ENCODE measurements around the gene PRKAR2B.

Gene PRKAR2B

DNA sequence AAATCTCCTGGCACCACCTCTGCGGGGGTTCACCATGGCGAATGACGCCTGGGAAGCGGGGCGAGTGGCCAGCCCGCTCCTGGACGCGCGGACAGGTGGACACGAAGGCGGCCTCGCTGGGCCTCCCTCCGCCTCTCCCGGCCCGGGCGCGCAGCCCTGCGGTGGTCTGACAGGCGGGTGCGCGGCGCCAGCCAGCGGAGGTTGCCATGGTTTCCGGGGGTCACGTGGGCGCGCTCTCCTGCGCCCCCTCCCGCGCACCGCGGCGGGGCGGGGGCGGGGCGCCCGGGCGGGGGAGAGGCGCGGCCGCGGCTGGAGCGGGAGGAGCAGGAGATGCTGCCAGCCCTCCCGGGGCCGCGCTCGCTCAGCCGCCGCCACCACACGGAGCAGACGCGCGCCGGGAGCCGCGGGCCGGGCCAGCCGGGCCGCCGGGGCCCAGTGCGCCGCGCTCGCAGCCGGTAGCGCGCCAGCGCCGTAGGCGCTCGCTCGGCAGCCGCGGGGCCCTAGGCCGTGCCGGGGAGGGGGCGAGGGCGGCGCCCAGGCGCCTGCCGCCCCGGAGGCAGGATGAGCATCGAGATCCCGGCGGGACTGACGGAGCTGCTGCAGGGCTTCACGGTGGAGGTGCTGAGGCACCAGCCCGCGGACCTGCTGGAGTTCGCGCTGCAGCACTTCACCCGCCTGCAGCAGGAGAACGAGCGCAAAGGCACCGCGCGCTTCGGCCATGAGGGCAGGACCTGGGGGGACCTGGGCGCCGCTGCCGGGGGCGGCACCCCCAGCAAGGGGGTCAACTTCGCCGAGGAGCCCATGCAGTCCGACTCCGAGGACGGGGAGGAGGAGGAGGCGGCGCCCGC lies at the start of gene PRKAR2B:
PRKAR2B (plus strand) TSS at position 359 of the 848 bp plus-strand sequence; CDS start at position 562, 203 bp downstream.
- H3K9me3 Mint-ChIP-seq = no peaks in the 10 kb centered on the region
- H3K4me3 Mint-ChIP-seq = peak within 1 kb of the TSS; percentile 81
- CTCF ChIA-PET = no interaction called here
- H3K27me3 Mint-ChIP-seq = peaks cover 29% of the 10 kb centered on the region
- peaks cover 13% of the 10 kb centered on the region for H3K4me1 Mint-ChIP-seq
- peak; percentile 78 for DNase-seq
- no peak within 1 kb of the TSS for H3K27ac Mint-ChIP-seq
- H3K36me3 Mint-ChIP-seq = no peaks in the 10 kb centered on the region

DNA sequence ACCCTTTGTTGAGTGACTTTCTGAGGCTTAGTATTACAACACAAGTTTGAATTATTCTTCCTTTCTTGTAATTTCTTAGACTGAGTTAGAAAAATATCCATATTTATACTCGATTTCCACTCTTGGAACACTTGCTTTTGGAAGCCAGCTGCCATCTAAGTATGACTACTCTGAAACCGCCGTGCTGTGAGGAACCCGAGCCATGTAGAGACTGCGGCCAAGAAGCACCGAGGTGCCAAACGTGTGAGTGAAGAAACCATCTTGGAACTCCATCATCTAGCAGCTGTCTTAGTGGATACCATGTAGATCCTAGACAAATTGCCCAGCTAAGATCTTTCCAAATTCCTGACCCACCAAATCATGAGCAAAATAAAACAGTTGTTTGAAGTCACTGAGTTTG lies 49.7 kb upstream of the PRKAR2B start:
- no peak overlapping the region for H3K4me3 Mint-ChIP-seq
- no peak for DNase-seq
- no peaks in the 10 kb centered on the region for H3K36me3 Mint-ChIP-seq
- H3K27ac Mint-ChIP-seq = no peak overlapping the region
- CTCF ChIA-PET = no interaction called here
- peaks cover 17% of the 10 kb centered on the region for H3K27me3 Mint-ChIP-seq
- no peaks in the 10 kb centered on the region for H3K9me3 Mint-ChIP-seq
- no peaks in the 10 kb centered on the region for H3K4me1 Mint-ChIP-seq

GRCh38 chr7:106997487-106998271 lies 46.8 kb upstream of the PRKAR2B start:
- no peak overlapping the region for H3K4me3 Mint-ChIP-seq
- no peaks in the 10 kb centered on the region for H3K9me3 Mint-ChIP-seq
- no peaks in the 10 kb centered on the region for H3K4me1 Mint-ChIP-seq

DNA sequence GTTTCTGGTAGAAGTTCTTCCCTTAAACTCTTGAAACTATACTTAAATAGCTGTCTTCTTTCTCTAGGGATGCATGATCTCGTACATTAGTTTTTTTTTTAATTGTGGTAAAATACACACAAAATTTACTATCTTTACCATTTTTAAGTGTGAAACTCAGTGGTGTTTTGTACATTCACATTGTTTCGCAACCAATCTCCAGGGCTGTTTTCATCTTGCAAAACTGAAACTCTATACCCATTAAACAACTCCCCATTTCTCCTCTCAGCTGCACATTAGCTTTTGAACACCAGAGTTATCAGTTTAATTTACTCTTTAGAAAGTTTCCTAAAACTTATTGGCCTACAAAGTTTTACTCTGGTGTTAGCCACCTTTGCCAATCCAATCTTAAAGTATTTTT lies 45.5 kb upstream of the PRKAR2B start:
- Mint-ChIP-seq H3K4me3 (no peak overlapping the region), H3K36me3 (no peaks in the 10 kb centered on the region), H3K27me3 (peaks cover 16% of the 10 kb centered on the region), H3K4me1 (no peaks in the 10 kb centered on the region), H3K9me3 (no peaks in the 10 kb centered on the region), H3K27ac (no peak overlapping the region)
- DNase-seq = no peak
- CTCF ChIA-PET = no interaction called here

More at GRCh38 chr7:106997487-106998271, 46.8 kb upstream of the PRKAR2B start:
- DNase-seq = no peak
- no peak overlapping the region for H3K27ac Mint-ChIP-seq
- peaks cover 21% of the 10 kb centered on the region for H3K27me3 Mint-ChIP-seq
- no peaks in the 10 kb centered on the region for H3K36me3 Mint-ChIP-seq
- CTCF ChIA-PET = no interaction called here

DNA sequence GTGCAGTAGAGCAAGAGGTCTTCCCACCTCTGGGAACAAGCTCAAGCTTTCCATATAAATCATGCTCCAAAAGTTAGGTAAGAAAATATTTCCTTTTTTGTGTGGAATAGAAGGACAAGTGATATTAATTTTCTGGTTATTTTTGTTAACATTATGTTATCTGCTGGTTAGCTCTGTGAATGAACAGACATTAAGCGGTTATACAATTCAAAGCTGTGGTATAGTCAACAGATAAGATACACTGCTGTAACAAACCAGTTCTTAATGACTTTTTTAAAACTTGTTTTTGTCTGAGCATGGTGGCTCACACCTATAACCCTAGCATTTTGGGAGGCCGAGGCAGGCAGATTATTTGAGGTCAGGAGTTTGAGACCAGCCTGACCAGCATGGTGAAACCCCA lies 43.0 kb upstream of the PRKAR2B start:
- CTCF ChIA-PET = no interaction called here
- Mint-ChIP-seq H3K4me1 (no peaks in the 10 kb centered on the region), H3K36me3 (no peaks in the 10 kb centered on the region)

GRCh38 chr7:107002126-107002525 lies 42.4 kb upstream of the PRKAR2B start:
- no peaks in the 10 kb centered on the region for H3K9me3 Mint-ChIP-seq
- no peak for DNase-seq
- H3K4me3 Mint-ChIP-seq = no peak overlapping the region
- peaks cover 9% of the 10 kb centered on the region for H3K27me3 Mint-ChIP-seq
- no peaks in the 10 kb centered on the region for H3K4me1 Mint-ChIP-seq
- H3K36me3 Mint-ChIP-seq = no peaks in the 10 kb centered on the region
- CTCF ChIA-PET = no interaction called here
- H3K27ac Mint-ChIP-seq = no peak overlapping the region

More for the DNA sequence above, 43.0 kb upstream of the PRKAR2B start:
- Mint-ChIP-seq H3K9me3 (no peaks in the 10 kb centered on the region), H3K27me3 (peaks cover 13% of the 10 kb centered on the region), H3K4me3 (no peak overlapping the region), H3K27ac (no peak overlapping the region)
- DNase-seq = no peak

DNA sequence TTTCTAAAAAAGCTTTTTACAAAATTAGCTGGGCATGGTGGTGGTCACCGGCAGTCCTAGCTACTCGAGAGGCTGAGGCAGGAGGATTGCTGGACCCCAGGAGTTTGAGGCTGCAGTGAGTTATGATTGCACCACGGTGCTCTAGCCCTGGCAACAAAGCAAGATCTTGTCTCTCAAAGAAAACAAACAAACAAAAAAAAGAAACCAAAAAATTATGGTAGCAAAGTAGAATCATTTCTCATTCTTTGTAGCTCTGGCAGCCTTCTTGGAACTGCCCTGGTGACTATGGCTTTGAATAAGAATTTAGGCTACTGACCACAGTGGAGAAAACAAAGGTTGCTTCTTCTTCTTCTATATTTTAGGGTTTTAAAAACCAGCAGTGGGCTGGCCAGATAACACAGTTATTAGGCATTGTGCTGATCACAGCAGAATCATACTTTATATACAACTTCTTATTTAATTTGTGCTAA lies 41.9 kb upstream of the PRKAR2B start:
- Mint-ChIP-seq H3K4me3 (no peak overlapping the region), H3K27ac (no peak overlapping the region), H3K9me3 (no peaks in the 10 kb centered on the region), H3K27me3 (peaks cover 9% of the 10 kb centered on the region), H3K4me1 (no peaks in the 10 kb centered on the region), H3K36me3 (no peaks in the 10 kb centered on the region)
- CTCF ChIA-PET = no interaction called here
- DNase-seq = no peak

GRCh38 chr7:107007007-107007891 lies 37.3 kb upstream of the PRKAR2B start:
- Mint-ChIP-seq H3K27me3 (peaks cover 3% of the 10 kb centered on the region), H3K4me1 (no peaks in the 10 kb centered on the region), H3K36me3 (no peaks in the 10 kb centered on the region), H3K9me3 (no peaks in the 10 kb centered on the region), H3K4me3 (no peak overlapping the region), H3K27ac (no peak overlapping the region)
- DNase-seq = no peak
- CTCF ChIA-PET = interaction anchor here (1.9 kb wide), 1 partner anchor 140 kb away, joined by 4 read pairs; no protein-coding TSS in a partner anchor

DNA sequence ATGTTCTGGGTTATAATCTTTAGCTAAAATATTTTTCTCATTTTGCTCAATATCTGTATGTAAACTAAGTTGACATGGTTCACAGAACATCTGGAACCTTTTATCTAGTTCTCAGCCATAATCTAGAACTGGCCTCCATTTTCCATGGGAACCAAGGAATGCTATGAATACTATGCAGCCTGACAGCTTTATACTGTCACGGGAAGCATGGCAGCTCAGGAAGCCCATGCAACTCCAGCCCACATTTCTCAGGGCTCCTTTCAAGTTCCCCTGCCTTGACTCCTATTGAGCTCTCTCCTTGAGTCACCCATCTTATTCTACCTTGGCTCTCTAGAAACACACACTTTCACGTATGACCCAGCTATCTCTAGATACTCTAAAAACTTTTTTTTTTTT lies 36.6 kb upstream of the PRKAR2B start:
- Mint-ChIP-seq H3K27ac (no peak overlapping the region), H3K27me3 (no peaks in the 10 kb centered on the region), H3K36me3 (no peaks in the 10 kb centered on the region), H3K9me3 (no peaks in the 10 kb centered on the region), H3K4me3 (no peak overlapping the region), H3K4me1 (no peaks in the 10 kb centered on the region)
- CTCF ChIA-PET = interaction anchor here (1.9 kb wide), 1 partner anchor 139 kb away, joined by 4 read pairs; no protein-coding TSS in a partner anchor
- no peak for DNase-seq

DNA sequence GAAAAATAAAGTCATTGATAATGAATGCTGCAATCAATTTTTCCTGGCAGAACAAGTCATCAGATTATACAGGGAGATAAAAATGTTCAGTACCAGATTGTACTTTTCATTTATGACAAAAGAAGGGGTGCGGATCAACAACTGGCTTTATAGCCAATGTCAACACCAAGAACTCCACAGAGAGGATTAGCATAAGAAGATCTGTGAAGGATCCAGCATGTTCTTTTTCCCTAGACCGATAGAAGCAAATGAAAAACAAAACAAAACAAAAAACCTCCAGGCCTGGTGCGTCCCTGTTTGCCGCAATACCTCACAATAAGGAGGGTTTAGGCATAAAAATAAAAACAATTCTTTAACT lies 34.7 kb upstream of the PRKAR2B start:
- H3K9me3 Mint-ChIP-seq = no peaks in the 10 kb centered on the region
- DNase-seq = no peak
- no peaks in the 10 kb centered on the region for H3K27me3 Mint-ChIP-seq
- H3K4me3 Mint-ChIP-seq = no peak overlapping the region
- H3K27ac Mint-ChIP-seq = no peak overlapping the region
- no peaks in the 10 kb centered on the region for H3K4me1 Mint-ChIP-seq
- CTCF ChIA-PET = no interaction called here
- H3K36me3 Mint-ChIP-seq = no peaks in the 10 kb centered on the region

DNA sequence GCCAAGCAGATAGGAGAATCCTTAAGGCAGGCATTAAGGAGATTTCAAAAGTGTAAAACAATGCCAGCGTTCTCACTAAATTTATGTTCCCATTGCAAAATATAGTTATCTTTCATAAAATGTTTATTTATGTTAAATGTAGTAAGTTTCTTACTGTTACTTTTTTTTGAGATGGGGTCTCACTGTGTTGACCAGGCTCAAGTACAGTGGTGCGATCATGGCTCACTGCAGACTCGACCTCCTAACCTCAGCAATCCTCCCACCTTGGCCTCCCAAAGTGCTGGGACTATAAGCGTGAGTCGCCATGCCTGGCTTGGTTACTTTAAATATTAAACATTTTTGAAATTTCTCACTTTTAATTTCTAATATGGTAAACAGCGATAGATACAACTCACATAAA lies 31.8 kb upstream of the PRKAR2B start:
- no peak overlapping the region for H3K27ac Mint-ChIP-seq
- CTCF ChIA-PET = no interaction called here
- no peaks in the 10 kb centered on the region for H3K4me1 Mint-ChIP-seq
- H3K27me3 Mint-ChIP-seq = no peaks in the 10 kb centered on the region
- no peak overlapping the region for H3K4me3 Mint-ChIP-seq
- H3K36me3 Mint-ChIP-seq = no peaks in the 10 kb centered on the region
- no peak for DNase-seq
- no peaks in the 10 kb centered on the region for H3K9me3 Mint-ChIP-seq

- Mint-ChIP-seq H3K9me3 (no peaks in the 10 kb centered on the region), H3K4me3 (no peak overlapping the region), H3K27ac (no peak overlapping the region), H3K36me3 (no peaks in the 10 kb centered on the region), H3K27me3 (no peaks in the 10 kb centered on the region), H3K4me1 (no peaks in the 10 kb centered on the region)
- DNase-seq = no peak
- CTCF ChIA-PET = no interaction called here
Observed at GRCh38 chr7:107014387-107015023, 30.0 kb upstream of the PRKAR2B start.

DNA sequence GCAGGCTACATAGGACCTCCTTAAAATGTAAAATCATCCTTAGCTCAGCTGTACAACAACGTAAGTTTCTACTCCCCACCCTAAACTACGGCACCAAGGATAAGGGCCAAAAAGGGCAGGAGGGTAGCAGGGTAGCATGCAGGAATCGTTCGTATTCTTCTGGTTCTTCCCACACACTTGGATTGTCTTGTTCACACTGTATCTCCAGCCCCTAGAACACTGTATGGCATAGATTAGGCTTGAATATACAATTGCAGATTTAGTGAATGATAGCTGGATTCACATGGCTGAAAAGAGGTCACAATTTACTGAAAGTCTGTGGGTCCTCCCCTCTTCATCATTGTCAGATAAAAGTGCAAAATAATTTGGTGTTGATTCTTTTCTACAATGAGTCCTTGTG lies 28.2 kb upstream of the PRKAR2B start:
- H3K4me1 Mint-ChIP-seq = no peaks in the 10 kb centered on the region
- H3K27ac Mint-ChIP-seq = no peak overlapping the region
- no peak for DNase-seq
- H3K36me3 Mint-ChIP-seq = no peaks in the 10 kb centered on the region
- H3K4me3 Mint-ChIP-seq = no peak overlapping the region
- H3K9me3 Mint-ChIP-seq = no peaks in the 10 kb centered on the region
- no peaks in the 10 kb centered on the region for H3K27me3 Mint-ChIP-seq
- CTCF ChIA-PET = no interaction called here
